Neural crest cell (in vitro differentiated cells): ENCODE results near the gene SUGP2. TPM values are rescaled to one million over a fixed set of nuclear protein-coding genes. Genes with fewer than 3 reads are reported as not detected.

Source experiments
- DNase-seq: peaks from one replicate; pipeline ENCODE4 v3.0.0; 2021; ENCODE audit warnings: low read depth, mixed read lengths, low spot score
- H3K27ac Mint-ChIP-seq: one replicate; pipeline ENCODE4 v1.8.0; 2021; ENCODE audit warnings: mild to moderate bottlenecking, mixed read lengths; ENCODE audit not compliant: unreplicated experiment
- H3K27me3 Mint-ChIP-seq: 2 replicates; pipeline ENCODE4 v1.8.0; 2021; ENCODE audit warnings: low read depth, mild to moderate bottlenecking, mixed read lengths
- H3K36me3 Mint-ChIP-seq: 2 replicates; pipeline ENCODE4 v1.8.0; 2021; ENCODE audit warnings: low read depth, mild to moderate bottlenecking, mixed read lengths
- H3K4me1 Mint-ChIP-seq: 2 replicates; pipeline ENCODE4 v1.8.0; 2021; ENCODE audit warnings: mixed read lengths
- H3K4me3 Mint-ChIP-seq: one replicate; pipeline ENCODE4 v1.8.0; 2021; ENCODE audit warnings: mild to moderate bottlenecking, mixed read lengths
- H3K9me3 Mint-ChIP-seq: 2 replicates; pipeline ENCODE4 v1.8.0; 2021; ENCODE audit warnings: mixed read lengths
- CTCF ChIP-seq: fragments of 200-600 bp; sonication (generic); conservative IDR thresholded peaks from 2 replicates; pipeline ENCODE4 v1.5.0; 2021; ENCODE audit warnings: antibody characterized with exemption, mild to moderate bottlenecking
- total RNA-seq: library from RNA; stranded (reverse); gene quantifications from 2 replicates; pipeline ENCODE4 v1.2.1, GENCODE V29; 2021

SUGP2 gene
- total RNA-seq, 1 donor from 2014 or later, result 160 TPM

GRCh38 chr19:18972301-18972811, 61.0 kb downstream of the SUGP2 start:
- no peak for TF ChIP-seq CTCF
- Mint-ChIP-seq H3K27ac (no peak overlapping the region), H3K4me3 (no peak overlapping the region), H3K36me3 (no peaks in the 10 kb centered on the region), H3K27me3 (no peaks in the 10 kb centered on the region), H3K9me3 (no peaks in the 10 kb centered on the region), H3K4me1 (no peaks in the 10 kb centered on the region)
- DNase-seq, result no peak

DNA sequence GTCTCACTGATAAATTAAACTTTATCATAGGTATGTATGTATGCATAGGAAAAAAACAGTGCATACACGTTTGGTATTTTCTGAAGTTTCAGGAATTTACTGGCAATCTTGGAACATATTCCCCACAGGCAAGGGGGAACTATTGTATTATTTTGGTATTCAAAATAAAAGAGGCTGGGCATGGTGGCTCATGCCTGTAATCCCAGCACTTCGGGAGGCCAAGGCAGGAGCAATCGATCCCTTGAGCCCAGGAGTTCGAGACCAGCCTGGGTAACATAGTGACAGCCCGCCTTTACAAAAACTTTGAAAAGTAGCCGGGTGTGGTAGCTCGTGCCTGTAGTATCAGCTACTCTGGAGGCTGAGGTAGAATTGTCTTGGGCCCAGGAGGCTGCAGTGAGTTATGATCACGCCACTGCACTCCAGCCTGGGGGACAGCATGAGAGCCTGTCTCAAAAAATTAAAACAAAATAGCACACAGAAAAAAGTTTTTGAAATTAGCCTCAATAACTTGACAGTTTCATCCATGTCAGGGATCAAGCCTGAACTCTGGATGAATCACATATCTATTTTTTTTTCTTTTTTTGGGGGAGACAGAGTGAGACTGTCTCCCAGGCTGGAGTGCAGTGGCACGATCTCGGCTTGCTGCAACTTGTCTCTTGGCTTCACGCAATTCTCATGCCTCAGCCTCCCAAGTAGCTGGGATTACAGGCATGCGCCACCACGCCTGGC, 63.2 kb downstream of the SUGP2 start:
- TF ChIP-seq CTCF, result no peak
- Mint-ChIP-seq H3K27ac (no peak overlapping the region), H3K4me3 (no peak overlapping the region), H3K9me3 (no peaks in the 10 kb centered on the region), H3K36me3 (no peaks in the 10 kb centered on the region), H3K27me3 (no peaks in the 10 kb centered on the region), H3K4me1 (no peaks in the 10 kb centered on the region)
- no peak for DNase-seq

GRCh38 chr19:18967358-18968146, 65.8 kb downstream of the SUGP2 start:
- no peak overlapping the region for H3K4me3 Mint-ChIP-seq
- H3K27ac Mint-ChIP-seq, result no peak overlapping the region
- H3K4me1 Mint-ChIP-seq, result no peaks in the 10 kb centered on the region
- no peaks in the 10 kb centered on the region for H3K9me3 Mint-ChIP-seq
- H3K36me3 Mint-ChIP-seq, result no peaks in the 10 kb centered on the region
- no peaks in the 10 kb centered on the region for H3K27me3 Mint-ChIP-seq
- DNase-seq, result no peak
- no peak for TF ChIP-seq CTCF

GRCh38 chr19:18966307-18966706, 67.0 kb downstream of the SUGP2 start:
- Mint-ChIP-seq H3K27ac (no peak overlapping the region), H3K27me3 (peaks cover 11% of the 10 kb centered on the region)

GRCh38 chr19:18964121-18964520, 69.2 kb downstream of the SUGP2 start:
- no peak for DNase-seq
- H3K27ac Mint-ChIP-seq, result no peak overlapping the region
- H3K9me3 Mint-ChIP-seq, result no peaks in the 10 kb centered on the region
- H3K27me3 Mint-ChIP-seq, result peaks cover 13% of the 10 kb centered on the region
- TF ChIP-seq CTCF, result no peak
- H3K36me3 Mint-ChIP-seq, result no peaks in the 10 kb centered on the region
- H3K4me1 Mint-ChIP-seq, result peaks cover 7% of the 10 kb centered on the region
- H3K4me3 Mint-ChIP-seq, result no peak overlapping the region

More at GRCh38 chr19:18966307-18966706, 67.0 kb downstream of the SUGP2 start:
- TF ChIP-seq CTCF, result no peak
- no peak for DNase-seq
- Mint-ChIP-seq H3K4me3 (no peak overlapping the region), H3K4me1 (peaks cover 4% of the 10 kb centered on the region), H3K9me3 (no peaks in the 10 kb centered on the region), H3K36me3 (no peaks in the 10 kb centered on the region)
